ENCODE results near the gene EPB41L2. TPM values are rescaled to one million over a fixed set of nuclear protein-coding genes. Genes with fewer than 3 reads are reported as not detected.

The EPB41L2 gene
- total RNA-seq, 2 experiments from 2014 or later: 9.5 to 12.3 TPM

DNA sequence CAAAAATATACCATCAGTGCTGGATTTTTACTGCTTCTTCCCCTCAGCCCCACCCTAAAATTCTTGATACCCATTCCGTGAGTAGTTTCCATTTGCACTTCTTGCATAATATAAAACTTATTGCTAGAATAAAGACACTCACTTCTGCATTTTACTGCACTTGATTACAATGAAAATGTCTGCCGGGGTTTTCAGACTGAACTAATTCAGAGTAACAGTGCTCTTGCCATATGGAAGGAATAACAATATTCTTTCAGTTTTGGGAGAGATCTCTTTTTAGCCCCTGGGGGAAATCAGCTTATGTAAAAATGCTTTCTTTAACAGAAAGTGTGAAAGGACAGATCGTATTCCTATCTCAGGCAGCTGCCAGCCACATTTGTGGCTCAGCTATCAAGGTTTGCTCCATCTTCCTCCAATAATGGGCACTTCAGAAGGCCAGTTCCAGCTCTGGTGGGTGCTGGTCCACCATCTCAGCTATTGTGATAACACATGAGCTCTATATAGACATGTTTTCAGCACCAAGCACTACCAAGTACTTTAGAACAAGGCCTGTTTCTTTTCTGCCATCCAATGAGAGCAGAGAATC, 226.9 kb downstream of the EPB41L2 start:
- CTCF ChIA-PET: no interaction called here
- TF ChIP-seq, protein P1, sequence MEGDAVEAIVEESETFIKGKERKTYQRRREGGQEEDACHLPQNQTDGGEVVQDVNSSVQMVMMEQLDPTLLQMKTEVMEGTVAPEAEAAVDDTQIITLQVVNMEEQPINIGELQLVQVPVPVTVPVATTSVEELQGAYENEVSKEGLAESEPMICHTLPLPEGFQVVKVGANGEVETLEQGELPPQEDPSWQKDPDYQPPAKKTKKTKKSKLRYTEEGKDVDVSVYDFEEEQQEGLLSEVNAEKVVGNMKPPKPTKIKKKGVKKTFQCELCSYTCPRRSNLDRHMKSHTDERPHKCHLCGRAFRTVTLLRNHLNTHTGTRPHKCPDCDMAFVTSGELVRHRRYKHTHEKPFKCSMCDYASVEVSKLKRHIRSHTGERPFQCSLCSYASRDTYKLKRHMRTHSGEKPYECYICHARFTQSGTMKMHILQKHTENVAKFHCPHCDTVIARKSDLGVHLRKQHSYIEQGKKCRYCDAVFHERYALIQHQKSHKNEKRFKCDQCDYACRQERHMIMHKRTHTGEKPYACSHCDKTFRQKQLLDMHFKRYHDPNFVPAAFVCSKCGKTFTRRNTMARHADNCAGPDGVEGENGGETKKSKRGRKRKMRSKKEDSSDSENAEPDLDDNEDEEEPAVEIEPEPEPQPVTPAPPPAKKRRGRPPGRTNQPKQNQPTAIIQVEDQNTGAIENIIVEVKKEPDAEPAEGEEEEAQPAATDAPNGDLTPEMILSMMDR (IDR thresholded peaks at IDR 0.05): no peak
- no peak overlapping the region for H3K27ac Mint-ChIP-seq
- no peaks in the 10 kb centered on the region for H3K27me3 Mint-ChIP-seq
- intact Hi-C loops (cut with DNase I, micrococcal nuclease): no loop called here
- H3K9me3 ChIP-seq (ENCODE audit: control insufficient read depth in 1 of 2, insufficient read depth in 1 of 2, low read length in 2 of 2): no peaks in the 10 kb centered on the region
- H3K4me3 Mint-ChIP-seq: no peak overlapping the region
- H3K9me3 Mint-ChIP-seq: no peaks in the 10 kb centered on the region
- ATAC-seq (ENCODE audit: poor library complexity) (no peak), DNase-seq (no peak)
- POLR2A ChIA-PET: no interaction called here
- no peaks in the 10 kb centered on the region for H3K4me1 Mint-ChIP-seq (ENCODE audit: low read depth)
- H3K36me3 ChIP-seq (ENCODE audit: insufficient read depth, low read length): no peaks in the 10 kb centered on the region
- no peak overlapping the region for H3K4me3 ChIP-seq (ENCODE audit: low read length)
- no peaks in the 10 kb centered on the region for H3K36me3 Mint-ChIP-seq (ENCODE audit: low read depth)
- H3K4me1 ChIP-seq (ENCODE audit: insufficient read depth, low read length): no peaks in the 10 kb centered on the region
- no peaks in the 10 kb centered on the region for H3K27me3 ChIP-seq (ENCODE audit: control insufficient read depth in 1 of 2, insufficient read depth in 2 of 2, low read length in 2 of 2)
- no peak overlapping the region for H3K27ac ChIP-seq (ENCODE audit: low read depth in 1 of 2, low read length in 2 of 2)

DNA sequence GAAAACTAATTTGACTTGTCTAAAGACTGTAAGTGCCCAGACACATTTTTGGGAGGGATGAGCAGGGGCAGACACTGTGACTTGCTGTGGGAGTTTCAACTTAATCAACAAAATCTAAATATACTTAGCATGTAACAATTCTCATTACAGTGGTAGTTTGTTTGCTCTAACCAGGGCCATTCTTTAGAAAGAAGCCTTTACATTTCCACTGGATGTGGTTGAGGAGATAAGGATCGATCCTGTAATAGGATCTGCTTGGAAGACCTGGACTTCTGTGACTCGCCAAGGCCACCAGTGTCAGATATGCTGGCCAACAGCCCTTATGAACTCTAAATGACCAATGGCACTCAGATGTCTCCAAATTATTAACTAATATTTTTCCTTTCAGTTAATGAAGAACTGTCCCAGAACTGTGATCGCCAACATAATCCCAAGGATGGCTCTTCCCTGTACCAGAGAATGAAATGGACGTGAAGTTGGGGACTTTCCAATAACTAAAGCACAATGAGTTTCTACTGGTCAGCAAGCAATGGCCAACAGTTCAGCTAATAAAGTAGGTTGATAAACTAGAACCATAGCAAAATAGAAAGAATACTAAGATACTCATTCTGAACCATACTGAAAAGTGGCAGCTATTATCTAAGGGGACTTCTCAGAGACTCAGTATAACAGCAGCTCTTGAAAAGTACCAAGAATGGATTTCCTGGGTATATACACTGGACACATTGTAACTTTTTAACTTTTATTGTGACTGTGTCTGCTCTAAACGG, 228.4 kb downstream of the EPB41L2 start:
- Mint-ChIP-seq H3K27ac (no peak overlapping the region), H3K36me3 (ENCODE audit: low read depth) (no peaks in the 10 kb centered on the region), H3K4me1 (ENCODE audit: low read depth) (no peaks in the 10 kb centered on the region), H3K4me3 (no peak overlapping the region), H3K27me3 (no peaks in the 10 kb centered on the region), H3K9me3 (no peaks in the 10 kb centered on the region)
- Histone ChIP-seq H3K4me3 (ENCODE audit: low read length) (no peak overlapping the region), H3K9me3 (ENCODE audit: control insufficient read depth in 1 of 2, insufficient read depth in 1 of 2, low read length in 2 of 2) (no peaks in the 10 kb centered on the region), H3K36me3 (ENCODE audit: insufficient read depth, low read length) (no peaks in the 10 kb centered on the region), H3K27ac (ENCODE audit: low read depth in 1 of 2, low read length in 2 of 2) (no peak overlapping the region), H3K27me3 (ENCODE audit: control insufficient read depth in 1 of 2, insufficient read depth in 2 of 2, low read length in 2 of 2) (no peaks in the 10 kb centered on the region), H3K4me1 (ENCODE audit: insufficient read depth, low read length) (no peaks in the 10 kb centered on the region)
- CTCF ChIA-PET: no interaction called here
- POLR2A ChIA-PET: no interaction called here
- intact Hi-C loops (cut with DNase I, micrococcal nuclease): no loop called here
- no peak for ATAC-seq (ENCODE audit: poor library complexity)
- DNase-seq: no peak
- TF ChIP-seq, protein P1 (IDR thresholded peaks at IDR 0.05): no peak

DNA sequence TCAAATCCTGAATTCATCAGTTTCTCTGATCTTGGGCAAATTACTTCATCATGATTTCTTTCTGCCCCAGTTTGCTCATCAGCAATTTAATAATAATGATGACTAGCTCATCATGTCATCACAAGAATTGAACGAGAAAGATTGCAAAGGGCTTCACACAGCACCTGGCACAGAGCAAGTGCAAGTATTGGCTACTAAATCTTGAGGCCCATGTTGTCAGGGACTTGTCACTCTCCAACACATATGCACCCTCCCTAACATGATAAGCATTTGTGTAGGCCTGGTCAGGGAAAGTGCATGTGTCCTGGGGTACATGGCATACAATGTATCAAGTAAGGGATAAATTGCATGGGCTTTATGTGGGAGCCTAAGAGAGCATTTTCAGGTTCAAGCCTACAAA, 229.5 kb downstream of the EPB41L2 start:
- Histone ChIP-seq H3K27ac (ENCODE audit: low read depth in 1 of 2, low read length in 2 of 2) (no peak overlapping the region), H3K9me3 (ENCODE audit: control insufficient read depth in 1 of 2, insufficient read depth in 1 of 2, low read length in 2 of 2) (no peaks in the 10 kb centered on the region), H3K36me3 (ENCODE audit: insufficient read depth, low read length) (no peaks in the 10 kb centered on the region), H3K4me3 (ENCODE audit: low read length) (no peak overlapping the region), H3K27me3 (ENCODE audit: control insufficient read depth in 1 of 2, insufficient read depth in 2 of 2, low read length in 2 of 2) (no peaks in the 10 kb centered on the region), H3K4me1 (ENCODE audit: insufficient read depth, low read length) (no peaks in the 10 kb centered on the region)
- DNase-seq: no peak
- Mint-ChIP-seq H3K9me3 (no peaks in the 10 kb centered on the region), H3K27ac (no peak overlapping the region), H3K27me3 (no peaks in the 10 kb centered on the region), H3K4me3 (no peak overlapping the region), H3K4me1 (ENCODE audit: low read depth) (no peaks in the 10 kb centered on the region), H3K36me3 (ENCODE audit: low read depth) (no peaks in the 10 kb centered on the region)
- TF ChIP-seq, protein P1 (IDR thresholded peaks at IDR 0.05): no peak
- ATAC-seq (ENCODE audit: poor library complexity): no peak
- CTCF ChIA-PET: no interaction called here
- POLR2A ChIA-PET: no interaction called here
- intact Hi-C loops (cut with DNase I, micrococcal nuclease): no loop called here

Measured in CD4-positive, alpha-beta T cell (primary cell).